22Rv1 (cell line): Measurements from ENCODE around the gene MAP2.

Source experiments
- H3K27ac ChIP-seq: fragments of 450-650 bp; 2 replicates; pipeline ENCODE4 v1.5.1; 2017
- ZFX ChIP-seq: fragments of 450-650 bp; IDR thresholded peaks from 2 replicates; pipeline ENCODE4 v1.6.1; 2017; ENCODE audit warnings: antibody characterized with exemption, borderline replicate concordance
- TF ChIP-seq, protein P1 (sequence below): fragments of 450-650 bp; IDR thresholded peaks from 2 replicates; pipeline ENCODE4 v1.5.1; 2017; ENCODE audit warnings: mild to moderate bottlenecking

The MAP2 gene

DNA sequence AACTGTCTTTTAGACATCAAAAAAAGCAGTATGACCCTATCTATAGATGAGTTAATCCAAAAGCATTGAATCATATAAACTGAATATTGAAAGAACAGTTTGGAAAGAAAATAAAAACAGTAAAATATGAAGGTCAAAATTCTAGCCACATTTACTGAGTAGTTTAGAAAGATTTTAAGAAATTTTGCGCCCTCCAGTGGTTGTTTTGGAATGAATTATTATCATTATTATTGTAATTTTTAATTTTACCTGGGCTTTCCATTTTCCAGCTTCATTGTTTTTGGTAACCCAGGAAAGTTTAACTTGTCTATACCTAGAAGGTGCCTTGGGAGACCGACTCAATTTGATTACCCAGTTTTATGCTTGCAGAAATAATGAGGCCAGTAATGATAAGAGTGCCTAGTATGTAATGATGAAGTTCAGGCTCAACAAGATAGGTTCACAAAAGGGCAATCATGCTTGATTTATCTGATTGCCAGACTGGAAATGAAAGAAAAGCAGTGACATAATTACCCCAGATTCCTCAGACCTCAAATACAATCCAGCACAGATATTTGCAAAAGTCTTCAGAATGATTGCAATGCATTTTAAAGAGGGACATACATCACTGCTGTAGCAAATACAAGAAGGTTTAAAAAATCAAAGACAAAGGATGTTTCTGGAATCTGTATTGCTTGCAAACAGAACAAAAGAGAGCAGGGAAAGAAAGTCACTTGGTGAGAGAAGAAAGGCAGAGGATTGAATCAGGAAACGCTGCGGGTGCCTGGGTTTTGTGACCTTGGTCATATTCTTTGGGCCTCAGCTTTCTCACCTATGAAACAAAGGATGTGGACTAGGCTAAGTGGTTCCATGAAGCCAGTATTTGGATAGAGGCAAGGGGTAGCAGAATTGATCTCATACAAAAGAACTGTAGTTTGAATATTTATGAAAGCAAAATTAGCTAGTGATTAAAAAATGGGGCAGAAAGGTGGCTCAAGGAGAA lies 153.8 kb downstream of the MAP2 start:
- H3K27ac ChIP-seq, result no peak overlapping the region
- no peak for TF ChIP-seq ZFX
- TF ChIP-seq, protein P1, sequence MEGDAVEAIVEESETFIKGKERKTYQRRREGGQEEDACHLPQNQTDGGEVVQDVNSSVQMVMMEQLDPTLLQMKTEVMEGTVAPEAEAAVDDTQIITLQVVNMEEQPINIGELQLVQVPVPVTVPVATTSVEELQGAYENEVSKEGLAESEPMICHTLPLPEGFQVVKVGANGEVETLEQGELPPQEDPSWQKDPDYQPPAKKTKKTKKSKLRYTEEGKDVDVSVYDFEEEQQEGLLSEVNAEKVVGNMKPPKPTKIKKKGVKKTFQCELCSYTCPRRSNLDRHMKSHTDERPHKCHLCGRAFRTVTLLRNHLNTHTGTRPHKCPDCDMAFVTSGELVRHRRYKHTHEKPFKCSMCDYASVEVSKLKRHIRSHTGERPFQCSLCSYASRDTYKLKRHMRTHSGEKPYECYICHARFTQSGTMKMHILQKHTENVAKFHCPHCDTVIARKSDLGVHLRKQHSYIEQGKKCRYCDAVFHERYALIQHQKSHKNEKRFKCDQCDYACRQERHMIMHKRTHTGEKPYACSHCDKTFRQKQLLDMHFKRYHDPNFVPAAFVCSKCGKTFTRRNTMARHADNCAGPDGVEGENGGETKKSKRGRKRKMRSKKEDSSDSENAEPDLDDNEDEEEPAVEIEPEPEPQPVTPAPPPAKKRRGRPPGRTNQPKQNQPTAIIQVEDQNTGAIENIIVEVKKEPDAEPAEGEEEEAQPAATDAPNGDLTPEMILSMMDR, result peak; percentile 69

DNA sequence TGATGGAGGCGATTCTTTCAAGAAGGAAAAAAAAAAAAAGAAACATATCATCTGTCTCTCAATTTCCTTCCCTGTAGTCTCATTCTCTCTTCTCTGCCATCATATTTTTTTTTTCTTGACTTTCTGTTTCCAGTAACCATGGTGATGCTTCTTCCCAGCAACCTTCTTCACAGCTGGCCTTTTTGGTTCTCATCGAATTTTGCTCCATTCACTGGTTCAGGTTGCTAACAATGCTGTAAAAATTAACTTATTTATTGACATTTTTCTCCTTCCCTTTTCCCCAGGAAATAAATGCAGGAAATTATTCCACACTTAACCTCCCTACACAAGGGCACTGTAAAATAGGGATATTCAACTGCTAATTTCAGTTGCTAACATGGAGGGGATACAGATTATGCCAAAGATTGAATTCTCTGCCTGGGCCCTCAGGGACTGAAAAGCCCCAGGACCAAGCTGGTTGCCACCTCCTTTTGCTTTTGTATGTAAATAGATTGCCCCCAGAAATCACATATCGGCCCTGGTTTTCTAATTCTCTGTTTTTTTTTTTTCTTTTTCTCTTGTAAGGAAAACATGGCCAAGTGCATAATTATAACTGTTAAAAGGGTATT lies 154.7 kb downstream of the MAP2 start:
- H3K27ac ChIP-seq, result no peak overlapping the region
- TF ChIP-seq, protein P1, result no peak
- no peak for TF ChIP-seq ZFX

DNA sequence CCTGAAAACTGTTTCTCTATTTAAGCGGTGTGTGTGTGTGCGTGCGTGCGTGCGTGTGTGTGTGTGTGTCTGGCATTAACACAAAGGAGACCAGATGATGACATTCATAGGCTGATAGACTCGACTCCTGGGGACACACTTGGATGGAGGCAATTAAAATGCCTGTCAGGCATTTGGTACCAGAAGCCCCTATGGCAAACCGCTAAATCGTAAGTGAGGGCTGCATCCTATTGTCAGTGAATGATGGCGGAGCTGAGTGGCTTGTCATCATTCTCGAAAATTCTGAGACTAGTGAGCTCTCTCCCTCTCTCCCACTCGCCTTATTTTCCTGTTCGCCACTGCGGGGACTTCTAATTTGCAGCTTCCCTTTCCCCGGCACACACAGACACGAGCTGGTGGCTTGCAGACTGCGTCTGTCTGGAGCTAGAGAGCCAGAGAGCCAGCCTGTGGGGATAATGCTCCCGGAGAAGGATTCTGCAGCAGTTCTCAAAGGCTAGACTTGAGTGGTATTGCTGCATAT lies 155.4 kb downstream of the MAP2 start:
- H3K27ac ChIP-seq, result no peak overlapping the region
- TF ChIP-seq, protein P1, result no peak
- TF ChIP-seq ZFX, result no peak

DNA sequence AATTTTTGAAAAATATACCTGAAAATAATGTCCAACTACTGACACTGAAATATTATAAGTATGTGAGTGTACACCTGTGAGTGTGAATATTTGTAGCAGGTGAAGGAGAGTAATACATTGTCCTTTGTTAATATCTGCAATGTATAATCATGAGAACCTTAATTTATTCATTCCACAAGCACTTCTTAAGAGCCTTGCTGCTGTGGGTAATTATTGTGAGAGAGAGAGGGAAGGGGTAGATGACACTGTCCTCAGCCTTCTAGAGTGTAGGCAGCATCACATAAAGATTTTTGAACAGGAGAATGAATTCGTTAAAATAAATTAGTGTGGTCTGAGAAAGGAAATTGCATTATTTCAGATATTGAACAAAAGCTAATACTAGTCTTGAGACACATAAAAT lies 157.2 kb downstream of the MAP2 start:
- TF ChIP-seq ZFX, result no peak
- TF ChIP-seq, protein P1, result no peak
- no peak overlapping the region for H3K27ac ChIP-seq

DNA sequence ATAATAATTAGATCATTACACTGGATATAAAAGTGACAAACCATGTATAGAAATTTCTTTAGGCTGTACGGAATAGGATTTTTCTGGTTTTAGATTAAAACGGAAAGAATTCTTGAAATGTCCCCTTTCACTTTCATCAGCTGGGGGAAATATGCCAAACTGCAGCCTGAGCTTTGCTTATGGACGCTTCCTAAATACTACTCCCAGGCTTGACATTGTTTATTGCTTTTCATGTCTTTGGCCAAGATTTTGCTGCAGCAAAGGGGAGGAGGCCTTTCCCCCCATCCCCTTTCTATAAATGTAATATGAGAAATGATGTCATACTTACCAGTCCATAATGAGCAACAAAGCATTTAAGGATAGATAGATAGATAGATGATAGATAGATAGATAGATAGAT lies 158.4 kb downstream of the MAP2 start:
- TF ChIP-seq, protein P1, result no peak
- TF ChIP-seq ZFX, result no peak
- H3K27ac ChIP-seq, result no peak overlapping the region

DNA sequence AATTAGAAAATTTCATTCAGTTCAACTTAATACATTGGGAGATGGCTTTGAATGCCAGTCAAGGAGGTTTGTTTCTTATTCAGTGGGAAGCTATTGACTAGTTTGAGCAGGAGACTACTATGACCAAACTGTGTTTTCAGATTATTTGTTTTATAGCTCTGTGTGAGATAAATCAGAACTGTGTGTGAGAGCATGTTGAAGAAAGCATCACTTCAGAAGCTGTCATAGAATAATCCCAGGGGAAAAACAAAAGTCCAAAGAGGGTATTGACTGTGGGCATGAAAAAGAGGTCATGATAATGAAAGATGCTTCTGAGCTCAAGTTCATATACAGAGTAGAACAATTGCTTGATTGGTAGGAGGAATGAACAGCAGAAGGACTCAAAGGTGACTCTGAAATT lies 160.6 kb downstream of the MAP2 start:
- TF ChIP-seq ZFX, result no peak
- TF ChIP-seq, protein P1, result no peak
- H3K27ac ChIP-seq, result no peak overlapping the region

DNA sequence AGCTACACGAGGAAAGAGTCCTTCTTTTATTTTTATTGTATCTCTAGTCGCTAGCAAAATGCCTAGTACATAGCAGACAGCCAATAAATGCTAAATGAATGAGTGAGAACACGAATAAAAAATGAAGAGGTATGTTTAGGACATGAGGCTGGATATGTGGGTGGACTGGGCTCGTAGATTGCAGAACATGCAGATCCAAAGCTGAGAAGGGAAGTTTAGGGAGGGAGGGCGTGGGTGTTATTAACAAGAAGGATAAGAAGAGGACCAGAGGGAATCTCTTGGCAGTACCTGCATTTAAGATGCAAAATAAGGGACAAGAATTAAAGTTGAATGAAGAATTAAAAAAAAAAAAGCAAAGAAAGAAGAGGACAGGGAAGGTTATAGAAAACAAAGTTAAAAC lies 161.1 kb downstream of the MAP2 start:
- TF ChIP-seq, protein P1, result no peak
- no peak for TF ChIP-seq ZFX
- H3K27ac ChIP-seq, result no peak overlapping the region
